Keratinocyte (primary cell): ENCODE data around the gene C10orf90. TPM values are rescaled to one million over a fixed set of nuclear protein-coding genes. Genes with fewer than 3 reads are reported as not detected.

Experiments
- DNase-seq: peaks from one replicate; pipeline ENCODE4 v3.0.0-alpha.2; 2011; ENCODE audit warnings: low read depth, missing footprints, low spot score
- FAIRE-seq: peaks from 2 replicates; lab custom pipeline; 2011; peaks lifted over from hg19 to GRCh38; lab: Jason Lieb, UNC
- H2AFZ ChIP-seq: 2 replicates; pipeline ENCODE4 v1.6.0; 2012; ENCODE audit warnings: low read length, control low read depth, inconsistent platforms; ENCODE audit not compliant: control insufficient read depth
- H3K27ac ChIP-seq: 2 replicates; pipeline ENCODE4 v1.5.1; 2011; ENCODE audit warnings: low read length; ENCODE audit not compliant: control insufficient read depth, insufficient read depth
- H3K27me3 ChIP-seq: 3 replicates; pipeline ENCODE4 v1.6.0; 2011; ENCODE audit warnings: low read length; ENCODE audit not compliant: control insufficient read depth, insufficient read depth; ENCODE audit errors: extremely low read depth
- H3K36me3 ChIP-seq, 2 experiments: 2 replicates in 1 of 2; 3 replicates in 1 of 2; pipeline ENCODE4 v1.5.1; 2011; ENCODE audit warnings: low read length in 2 of 2, mild to moderate bottlenecking in 1 of 2; ENCODE audit not compliant: control insufficient read depth in 2 of 2, insufficient read depth in 2 of 2; ENCODE audit errors: extremely low read depth in 1 of 2
- H3K4me1 ChIP-seq: 3 replicates; pipeline ENCODE4 v1.5.1; 2011; ENCODE audit warnings: low read length; ENCODE audit not compliant: control insufficient read depth, insufficient read depth; ENCODE audit errors: extremely low read depth
- H3K4me2 ChIP-seq: 3 replicates; pipeline ENCODE4 v1.6.0; 2011; ENCODE audit warnings: low read depth, low read length; ENCODE audit not compliant: control insufficient read depth, insufficient read depth; ENCODE audit errors: extremely low read depth
- H3K4me3 ChIP-seq, 3 experiments: fragments of 200-600 bp in 1 of 3; sonication (generic) in 1 of 3; 2 replicates in 2 of 3; 3 replicates in 1 of 3; pipeline ENCODE4 v1.5.1; 2011 to 2016; ENCODE audit warnings: low read length in 3 of 3, mild to moderate bottlenecking in 3 of 3, control low read depth in 2 of 3, inconsistent platforms in 1 of 3, low read depth in 1 of 3, mixed read lengths in 1 of 3, mixed run types in 1 of 3, moderate library complexity in 1 of 3; ENCODE audit not compliant: control insufficient read depth in 2 of 3, insufficient read depth in 2 of 3; ENCODE audit errors: extremely low read depth in 1 of 3
- H3K79me2 ChIP-seq: 2 replicates; pipeline ENCODE4 v1.6.0; 2012; ENCODE audit warnings: low read length; ENCODE audit not compliant: control insufficient read depth, insufficient read depth
- H3K9ac ChIP-seq: 3 replicates; pipeline ENCODE4 v1.6.0; 2011; ENCODE audit warnings: low read length; ENCODE audit not compliant: control insufficient read depth, insufficient read depth; ENCODE audit errors: extremely low read depth
- H3K9me1 ChIP-seq: 3 replicates; pipeline ENCODE4 v1.6.0; 2011; ENCODE audit warnings: low read length; ENCODE audit not compliant: control insufficient read depth, insufficient read depth; ENCODE audit errors: extremely low read depth
- H3K9me3 ChIP-seq: 2 replicates; pipeline ENCODE4 v1.5.1; 2012; ENCODE audit warnings: low read depth, low read length; ENCODE audit not compliant: control insufficient read depth
- H4K20me1 ChIP-seq: 3 replicates; pipeline ENCODE4 v1.6.0; 2011; ENCODE audit warnings: low read length; ENCODE audit not compliant: control insufficient read depth, insufficient read depth; ENCODE audit errors: extremely low read depth
- CTCF ChIP-seq, 3 experiments: IDR thresholded peaks in 1 of 3; conservative IDR thresholded peaks in 1 of 3; optimal IDR thresholded peaks in 1 of 3; 2 replicates in 2 of 3; 3 replicates in 1 of 3; pipeline versions ENCODE3 to v1.5.1; 2011; ENCODE audit warnings: low read length in 3 of 3, mild to moderate bottlenecking in 3 of 3, moderate library complexity in 2 of 3, control low read depth in 1 of 3, inconsistent platforms in 1 of 3; ENCODE audit not compliant: insufficient read depth in 2 of 3; ENCODE audit errors: extremely low read depth in 1 of 3
- EZH2 ChIP-seq: IDR thresholded peaks from one replicate; pipeline ENCODE4 v1.6.1; 2012; ENCODE audit warnings: inconsistent platforms, mild to moderate bottlenecking, low read length, moderate library complexity
- dilution Hi-C: fragments of 300-500 bp; cut with MboI; formaldehyde crosslinking; loops from one replicate; pipeline ENCODE4 v1.7.0; 2020; ENCODE audit warnings: low sequenced_read_pairs; ENCODE audit not compliant: extremely low pct_ligation_motif_present
- polyA plus RNA-seq, 5 experiments: library from polyadenylated mRNA; depleted of rRNA in 3 of 5; stranded (reverse) in 3 of 5; stranded (forward) in 1 of 5; unstranded in 1 of 5; fragments of >200 nt; gene quantifications; 1 replicate in 1 of 5; 2 replicates in 3 of 5; 3 replicates in 1 of 5; pipeline versions ENCODE4 v1.2.1 to v1.2.3, GENCODE V29; 2011 to 2012; ENCODE audit warnings: missing spikeins in 2 of 5, low read depth in 1 of 5, low replicate concordance in 1 of 5

Gene C10orf90
- polyA plus RNA-seq, 1 donor (not counting 4 experiments of a cell fraction or from before 2014, with no cell fraction given), result not detected

GRCh38 chr10:126685756-126686155, 15.3 kb upstream of the C10orf90 start:
- TF ChIP-seq CTCF (optimal IDR thresholded peaks at IDR 0.05 in 1 of 3, IDR thresholded peaks at IDR 0.05 in 1 of 3, conservative IDR thresholded peaks at IDR 0.05 in 1 of 3; ENCODE audit: extremely low read depth in 1 of 3, insufficient read depth in 2 of 3, low read length in 3 of 3) (no peak), EZH2 (no peak)
- H3K4me1 ChIP-seq, result no peaks in the 10 kb centered on the region
- H3K27me3 ChIP-seq, result no peaks in the 10 kb centered on the region
- no peak for FAIRE-seq
- DNase-seq, result no peak
- H3K9ac ChIP-seq, result no peak overlapping the region
- dilution Hi-C loops, result no loop called here
- no peak overlapping the region for H3K4me2 ChIP-seq
- no peak overlapping the region for H2AFZ ChIP-seq
- no peak overlapping the region for H3K27ac ChIP-seq
- no peaks in the 10 kb centered on the region for H3K79me2 ChIP-seq
- no peaks in the 10 kb centered on the region for H4K20me1 ChIP-seq
- no peak overlapping the region for H3K4me3 ChIP-seq
- H3K9me3 ChIP-seq, result no peaks in the 10 kb centered on the region
- H3K9me1 ChIP-seq, result no peaks in the 10 kb centered on the region
- H3K36me3 ChIP-seq, result no peaks in the 10 kb centered on the region

GRCh38 chr10:126684171-126684745, 13.8 kb upstream of the C10orf90 start:
- Histone ChIP-seq H3K9me3 (no peaks in the 10 kb centered on the region), H3K79me2 (no peaks in the 10 kb centered on the region), H3K4me1 (no peaks in the 10 kb centered on the region), H2AFZ (no peak overlapping the region), H3K36me3 (no peaks in the 10 kb centered on the region), H4K20me1 (no peaks in the 10 kb centered on the region), H3K4me2 (no peak overlapping the region), H3K27ac (no peak overlapping the region), H3K4me3 (no peak overlapping the region), H3K27me3 (no peaks in the 10 kb centered on the region), H3K9ac (no peak overlapping the region), H3K9me1 (no peaks in the 10 kb centered on the region)
- dilution Hi-C loops, result no loop called here
- no peak for TF ChIP-seq CTCF (optimal IDR thresholded peaks at IDR 0.05 in 1 of 3, IDR thresholded peaks at IDR 0.05 in 1 of 3, conservative IDR thresholded peaks at IDR 0.05 in 1 of 3; ENCODE audit: extremely low read depth in 1 of 3, insufficient read depth in 2 of 3, low read length in 3 of 3)
- no peak for TF ChIP-seq EZH2
- DNase-seq (no peak), FAIRE-seq (no peak)
